Adrenal gland (tissue), 5 donors: ENCODE results near the gene KCNH5.

Source experiments
- CTCF ChIP-seq, 6 experiments: fragments of 450-650 bp in 4 of 6; fragments of 200-600 bp in 2 of 6; sonication (generic) in 1 of 6; IDR thresholded peaks; 1 replicate in 5 of 6; 2 replicates in 1 of 6; pipeline versions ENCODE4 v1.5.1 to v1.8.0; 2016 to 2021; ENCODE audit warnings: antibody characterized with exemption in 6 of 6, mild to moderate bottlenecking in 2 of 6, moderate library complexity in 1 of 6
- POLR2A ChIP-seq, 2 donors: fragments of 450-650 bp; IDR thresholded peaks; one replicate each; pipeline ENCODE4 v1.6.1; 2017; ENCODE audit warnings: antibody characterized with exemption in 2 of 2, mild to moderate bottlenecking in 2 of 2, moderate library complexity in 1 of 2
- donor health status: DM: no; HTN: no; CAD: no.

- TF ChIP-seq CTCF (IDR thresholded peaks at IDR 0.05) (no peak), POLR2A (IDR thresholded peaks at IDR 0.05) (no peak)
Observed at GRCh38 chr14:63046339-63047268, 1.3 kb upstream of the KCNH5 start.
